Endothelial cell of umbilical vein (primary cell): ENCODE data around the gene AP2A2. TPM values are rescaled to one million over a fixed set of nuclear protein-coding genes. Genes with fewer than 3 reads are reported as not detected.

Experiments
- BruUV-seq: library from RNA; stranded (reverse); fragments of 400-500 nt; replicated peaks from 2 replicates; lab custom pipeline; 2021; lab: Mats Ljungman, UMichigan
- CTCF ChIA-PET: fragments of 300-600, 350-600 bp; sonication (Branson Sonifier 250); formaldehyde crosslinking; loops from one replicate; lab custom pipeline; 2021; ENCODE audit warnings: antibody characterized with exemption, inconsistent platforms; lab: Charles Lee
- POLR2A ChIA-PET: fragments of 300-600, 350-600 bp; sonication (Branson Sonifier 250); formaldehyde crosslinking; loops from one replicate; lab custom pipeline; 2021; ENCODE audit warnings: antibody characterized with exemption, inconsistent platforms; lab: Charles Lee
- DNase-seq: peaks from one replicate; pipeline ENCODE4 v3.0.0-alpha.2; 2011; ENCODE audit warnings: low read depth, low spot score
- FAIRE-seq: peaks from 2 replicates; lab custom pipeline; 2011; peaks lifted over from hg19 to GRCh38; lab: Jason Lieb, UNC
- H2AFZ ChIP-seq: 2 replicates; pipeline ENCODE4 v1.6.0; 2012; ENCODE audit warnings: low read depth, low read length, control low read depth, inconsistent platforms
- H3K27ac ChIP-seq: 2 replicates; pipeline ENCODE4 v1.5.1; 2011; ENCODE audit warnings: low read depth, mild to moderate bottlenecking, control low read depth, low read length, moderate library complexity; ENCODE audit not compliant: insufficient read depth
- H3K27me3 ChIP-seq, 2 experiments: 2 replicates each; pipeline versions ENCODE4 v1.6.0 to v1.6.1; 2011; ENCODE audit warnings: low read length in 2 of 2, mixed read lengths in 1 of 2; ENCODE audit not compliant: control insufficient read depth in 2 of 2, insufficient read depth in 2 of 2
- H3K36me3 ChIP-seq, 2 experiments: 2 replicates in 1 of 2; 3 replicates in 1 of 2; pipeline ENCODE4 v1.5.1; 2011; ENCODE audit warnings: low read length in 2 of 2, mild to moderate bottlenecking in 1 of 2, moderate library complexity in 1 of 2; ENCODE audit not compliant: control insufficient read depth in 2 of 2, insufficient read depth in 2 of 2; ENCODE audit errors: extremely low read depth in 1 of 2
- H3K4me1 ChIP-seq: 3 replicates; pipeline ENCODE4 v1.5.1; 2011; ENCODE audit warnings: mild to moderate bottlenecking, low read length; ENCODE audit not compliant: control insufficient read depth, insufficient read depth; ENCODE audit errors: extremely low read depth
- H3K4me2 ChIP-seq: 2 replicates; pipeline ENCODE4 v1.6.1; 2011; ENCODE audit warnings: low read length, control low read depth, mixed read lengths; ENCODE audit not compliant: insufficient read depth
- H3K4me3 ChIP-seq, 3 experiments: fragments of 200-600 bp in 1 of 3; sonication (generic), shearing (Covaris generic) in 1 of 3; replicated peaks in 1 of 3; 2 replicates each; pipeline ENCODE4 v1.5.1; 2011 to 2016; ENCODE audit warnings: control low read depth in 3 of 3, low read length in 3 of 3, mild to moderate bottlenecking in 2 of 3, inconsistent platforms in 1 of 3, low read depth in 1 of 3, moderate library complexity in 1 of 3; ENCODE audit not compliant: insufficient read depth in 1 of 3
- H3K79me2 ChIP-seq: 2 replicates; pipeline ENCODE4 v1.6.0; 2012; ENCODE audit warnings: low read length, inconsistent platforms; ENCODE audit not compliant: control insufficient read depth, insufficient read depth
- H3K9ac ChIP-seq: replicated peaks from 2 replicates; pipeline ENCODE3; 2011; ENCODE audit warnings: low read length, control low read depth; ENCODE audit not compliant: insufficient read depth; ENCODE audit errors: extremely low read depth
- H3K9me1 ChIP-seq: replicated peaks from 3 replicates; pipeline ENCODE4 v1.6.0; 2011; ENCODE audit warnings: mild to moderate bottlenecking, low read length; ENCODE audit not compliant: control insufficient read depth, insufficient read depth; ENCODE audit errors: extremely low read depth
- H3K9me3 ChIP-seq: replicated peaks from 2 replicates; pipeline ENCODE4 v1.5.1; 2012; ENCODE audit warnings: low read length, inconsistent platforms; ENCODE audit not compliant: control insufficient read depth, insufficient read depth
- H4K20me1 ChIP-seq: replicated peaks from 2 replicates; pipeline ENCODE3; 2011; ENCODE audit warnings: mild to moderate bottlenecking, low read length; ENCODE audit not compliant: control insufficient read depth, insufficient read depth; ENCODE audit errors: extremely low read depth
- EZH2 ChIP-seq: IDR thresholded peaks from 2 replicates; pipeline ENCODE4 v1.6.1; 2012; ENCODE audit warnings: borderline replicate concordance, low read depth, mild to moderate bottlenecking, moderate library complexity, low read length, inconsistent platforms; ENCODE audit not compliant: severe bottlenecking
- FOS ChIP-seq: IDR thresholded peaks from 2 replicates; pipeline ENCODE4 v1.6.1; 2011; ENCODE audit warnings: mild to moderate bottlenecking, low read length, moderate library complexity, borderline replicate concordance; ENCODE audit not compliant: insufficient read depth
- GATA2 ChIP-seq: IDR thresholded peaks from 2 replicates; pipeline ENCODE4 v1.7.0; 2011; ENCODE audit warnings: low read depth, mild to moderate bottlenecking, moderate library complexity, mixed read lengths, low read length; ENCODE audit not compliant: insufficient read length, insufficient read depth
- JUN ChIP-seq: IDR thresholded peaks from 2 replicates; pipeline ENCODE4 v1.6.1; 2011; ENCODE audit warnings: borderline replicate concordance, low read depth; ENCODE audit not compliant: insufficient read length, insufficient read depth
- MYC ChIP-seq: IDR thresholded peaks from one replicate; pipeline ENCODE4 v1.6.1; 2011; ENCODE audit warnings: mild to moderate bottlenecking, low read depth, low read length
- POLR2A ChIP-seq: IDR thresholded peaks from 2 replicates; pipeline ENCODE4 v1.6.1; 2012; ENCODE audit warnings: low read depth, mild to moderate bottlenecking, control low read depth, low read length
- POLR2AphosphoS5 ChIP-seq: IDR thresholded peaks from 2 replicates; pipeline ENCODE4 v1.6.1; 2012; ENCODE audit warnings: low read depth, mild to moderate bottlenecking, control low read depth, low read length, moderate library complexity; ENCODE audit not compliant: insufficient read depth
- dilution Hi-C: fragments of 300-500 bp; cut with MboI; formaldehyde crosslinking; loops from one replicate; pipeline ENCODE4 v1.15.0; 2019; ENCODE audit warnings: low sequenced_read_pairs; ENCODE audit not compliant: extremely low pct_ligation_motif_present
- intact Hi-C: fragments of 100-400 bp; cut with micrococcal nuclease; formaldehyde crosslinking; loops from one replicate; pipeline ENCODE4 v1.10.0; 2022
- polyA plus RNA-seq, 4 experiments: library from polyadenylated mRNA; depleted of rRNA in 3 of 4; stranded (reverse) in 3 of 4; unstranded in 1 of 4; fragments of >200 nt; gene quantifications; 2 replicates each; pipeline versions ENCODE4 v1.2.1 to v1.2.3, GENCODE V29; 2011 to 2012; ENCODE audit warnings: missing spikeins in 1 of 4
- total RNA-seq: library from RNA; stranded (reverse); gene quantifications from 2 replicates; pipeline ENCODE4 v1.2.3, GENCODE V29; 2021
- TF ChIP-seq, protein P1 (sequence below), 2 donors: IDR thresholded peaks; 1 replicate in 1 of 2; 2 replicates in 1 of 2; pipeline ENCODE4 v1.5.1; 2011; ENCODE audit warnings: low read length in 2 of 2, mild to moderate bottlenecking in 2 of 2, moderate library complexity in 2 of 2, control low read depth in 1 of 2, inconsistent platforms in 1 of 2, low read depth in 1 of 2; ENCODE audit not compliant: insufficient read depth in 1 of 2; ENCODE audit errors: extremely low read depth in 1 of 2
- TF ChIP-seq, protein P2 (sequence below): IDR thresholded peaks from 2 replicates; pipeline ENCODE4 v1.6.1; 2011; ENCODE audit not compliant: insufficient read depth, insufficient read length

AP2A2 gene
- total and polyA plus RNA-seq, 2 donors (not counting 3 experiments of a cell fraction or from before 2014, with no cell fraction given), result 89.5 to 92.6 TPM

- CTCF ChIA-PET, result interaction anchor here (1.5 kb wide), 1 partner anchor 10 kb away, joined by 6 read pairs; no protein-coding TSS in a partner anchor
- H3K4me3 ChIP-seq, result no peak overlapping the region
Observed at GRCh38 chr11:909406-909805, 16.3 kb upstream of the AP2A2 start.

More at GRCh38 chr11:909406-909805, 16.3 kb upstream of the AP2A2 start:
- no TSS peak for BruUV-seq
- Histone ChIP-seq H3K79me2 (peaks cover 17% of the 10 kb centered on the region), H2AFZ (no peak overlapping the region), H4K20me1 (no peaks in the 10 kb centered on the region), H3K9me3 (no peaks in the 10 kb centered on the region), H3K36me3 (peaks cover 0 to 3% of the 10 kb centered on the region in 2 experiments), H3K4me2 (peak overlapping the region; percentile 70), H3K27me3 (no peaks in the 10 kb centered on the region), H3K9me1 (no peaks in the 10 kb centered on the region), H3K27ac (no peak overlapping the region), H3K4me1 (peaks cover 8% of the 10 kb centered on the region), H3K9ac (no peak overlapping the region)
- FAIRE-seq, result no peak
- dilution Hi-C loops (no loop called here), intact Hi-C loops (no loop called here)
- POLR2A ChIA-PET, result no interaction called here
- TF ChIP-seq GATA2 (no peak), MYC (no peak), POLR2A (no peak), FOS (no peak), POLR2AphosphoS5 (no peak), EZH2 (no peak), JUN (no peak)
- TF ChIP-seq, protein P1, sequence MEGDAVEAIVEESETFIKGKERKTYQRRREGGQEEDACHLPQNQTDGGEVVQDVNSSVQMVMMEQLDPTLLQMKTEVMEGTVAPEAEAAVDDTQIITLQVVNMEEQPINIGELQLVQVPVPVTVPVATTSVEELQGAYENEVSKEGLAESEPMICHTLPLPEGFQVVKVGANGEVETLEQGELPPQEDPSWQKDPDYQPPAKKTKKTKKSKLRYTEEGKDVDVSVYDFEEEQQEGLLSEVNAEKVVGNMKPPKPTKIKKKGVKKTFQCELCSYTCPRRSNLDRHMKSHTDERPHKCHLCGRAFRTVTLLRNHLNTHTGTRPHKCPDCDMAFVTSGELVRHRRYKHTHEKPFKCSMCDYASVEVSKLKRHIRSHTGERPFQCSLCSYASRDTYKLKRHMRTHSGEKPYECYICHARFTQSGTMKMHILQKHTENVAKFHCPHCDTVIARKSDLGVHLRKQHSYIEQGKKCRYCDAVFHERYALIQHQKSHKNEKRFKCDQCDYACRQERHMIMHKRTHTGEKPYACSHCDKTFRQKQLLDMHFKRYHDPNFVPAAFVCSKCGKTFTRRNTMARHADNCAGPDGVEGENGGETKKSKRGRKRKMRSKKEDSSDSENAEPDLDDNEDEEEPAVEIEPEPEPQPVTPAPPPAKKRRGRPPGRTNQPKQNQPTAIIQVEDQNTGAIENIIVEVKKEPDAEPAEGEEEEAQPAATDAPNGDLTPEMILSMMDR (IDR thresholded peaks at IDR 0.05; ENCODE audit: extremely low read depth in 1 of 2, insufficient read depth in 1 of 2, low read depth in 1 of 2, low read length in 2 of 2), result no peak
- TF ChIP-seq, protein P2, sequence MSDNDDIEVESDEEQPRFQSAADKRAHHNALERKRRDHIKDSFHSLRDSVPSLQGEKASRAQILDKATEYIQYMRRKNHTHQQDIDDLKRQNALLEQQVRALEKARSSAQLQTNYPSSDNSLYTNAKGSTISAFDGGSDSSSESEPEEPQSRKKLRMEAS, result no peak
- DNase-seq, result no peak
